Neural cell (in vitro differentiated cells): ENCODE measurements around the gene ATP10D. TPM values are rescaled to one million over a fixed set of nuclear protein-coding genes. Genes with fewer than 3 reads are reported as not detected.

Experiments
- H2AFZ ChIP-seq: fragments of 200-600, 300-800 bp; sonication (generic), shearing (Covaris generic); 2 replicates; pipeline ENCODE4 v1.6.0; 2014; ENCODE audit warnings: low read depth, mild to moderate bottlenecking, antibody characterized with exemption, low read length, moderate library complexity
- H3F3A ChIP-seq: fragments of 200-600 bp; shearing (Covaris generic); 2 replicates; pipeline ENCODE4 v1.6.1; 2016; ENCODE audit warnings: mild to moderate bottlenecking, moderate library complexity, mixed read lengths, antibody characterized with exemption, low read length; ENCODE audit not compliant: insufficient read depth, poor library complexity, severe bottlenecking
- H3K27ac ChIP-seq: fragments of 200-600, 300-800 bp; sonication (generic), shearing (Covaris generic); 2 replicates; pipeline ENCODE4 v1.5.1; 2014; ENCODE audit warnings: mild to moderate bottlenecking, low read length, moderate library complexity
- H3K27me3 ChIP-seq: fragments of 300-800, 200-600 bp; sonication (generic), shearing (Covaris generic); 2 replicates; pipeline ENCODE4 v1.6.0; 2014; ENCODE audit warnings: mild to moderate bottlenecking, low read depth, low read length, moderate library complexity; ENCODE audit not compliant: insufficient read depth
- H3K36me3 ChIP-seq: fragments of 300-800, 200-600 bp; sonication (generic), shearing (Covaris generic); 2 replicates; pipeline ENCODE4 v1.5.1; 2014; ENCODE audit warnings: mild to moderate bottlenecking, antibody characterized with exemption, low read length, moderate library complexity; ENCODE audit not compliant: insufficient read depth
- H3K4me2 ChIP-seq: fragments of 300-800, 200-600 bp; sonication (generic), shearing (Covaris generic); 2 replicates; pipeline ENCODE4 v1.6.0; 2014; ENCODE audit warnings: mild to moderate bottlenecking, low read length
- H3K4me3 ChIP-seq: fragments of 300-800, 200-600 bp; sonication (generic), shearing (Covaris generic); 2 replicates; pipeline ENCODE4 v1.5.1; 2014; ENCODE audit warnings: mild to moderate bottlenecking, low read length, moderate library complexity
- H3K79me2 ChIP-seq: fragments of 200-600 bp; shearing (Covaris generic); replicated peaks from 2 replicates; pipeline ENCODE4 v1.6.0; 2014; ENCODE audit warnings: mild to moderate bottlenecking, low read length, moderate library complexity; ENCODE audit not compliant: insufficient read depth
- H3K9ac ChIP-seq: fragments of 300-800, 200-600 bp; sonication (generic), shearing (Covaris generic); 2 replicates; pipeline ENCODE4 v1.6.1; 2016; ENCODE audit warnings: mild to moderate bottlenecking, low read length, mixed read lengths
- H3K9me2 ChIP-seq: fragments of 200-600 bp; shearing (Covaris generic); 2 replicates; pipeline ENCODE4 v1.6.1; 2016; ENCODE audit warnings: mild to moderate bottlenecking, low read length, mixed read lengths; ENCODE audit not compliant: insufficient read depth
- H3K9me3 ChIP-seq: fragments of 200-600, 300-800 bp; sonication (generic), shearing (Covaris generic); 2 replicates; pipeline ENCODE4 v1.6.1; 2016; ENCODE audit warnings: mild to moderate bottlenecking, mixed run types, low read length, moderate library complexity, mixed read lengths
- H4K20me1 ChIP-seq: fragments of 200-600 bp; shearing (Covaris generic); 2 replicates; pipeline ENCODE4 v1.6.1; 2016; ENCODE audit warnings: mild to moderate bottlenecking, mixed run types; ENCODE audit not compliant: insufficient read depth
- EP300 ChIP-seq: fragments of 450-650 bp; conservative IDR thresholded peaks from 2 replicates; pipeline ENCODE4 v1.6.1; 2014; ENCODE audit warnings: antibody characterized with exemption, mild to moderate bottlenecking, moderate library complexity; ENCODE audit not compliant: poor library complexity, severe bottlenecking
- EZH2 ChIP-seq: fragments of 200-600, 300-800 bp; shearing (Covaris generic), sonication (generic); IDR thresholded peaks from 2 replicates; pipeline ENCODE4 v1.6.1; 2014; ENCODE audit warnings: antibody characterized with exemption, low read length, borderline replicate concordance, mild to moderate bottlenecking; ENCODE audit not compliant: insufficient read depth, poor library complexity, severe bottlenecking
- MXI1 ChIP-seq: fragments of 450-650 bp; conservative IDR thresholded peaks from 2 replicates; pipeline ENCODE4 v1.6.1; 2014; ENCODE audit warnings: antibody characterized with exemption, mild to moderate bottlenecking; ENCODE audit not compliant: poor library complexity, severe bottlenecking
- POLR2AphosphoS5 ChIP-seq: IDR thresholded peaks from 2 replicates; pipeline ENCODE4 v1.6.1; 2012
- RAD21 ChIP-seq: fragments of 450-650 bp; conservative IDR thresholded peaks from 2 replicates; pipeline ENCODE4 v1.6.1; 2014; ENCODE audit warnings: antibody characterized with exemption, mild to moderate bottlenecking, moderate library complexity
- SMC3 ChIP-seq: fragments of 450-650 bp; conservative IDR thresholded peaks from 2 replicates; pipeline ENCODE4 v1.6.1; 2014; ENCODE audit warnings: antibody characterized with exemption, mild to moderate bottlenecking, moderate library complexity; ENCODE audit not compliant: poor library complexity
- TAF1 ChIP-seq: IDR thresholded peaks from 2 replicates; pipeline ENCODE4 v1.6.1; 2012; ENCODE audit warnings: low read depth
- polyA plus RNA-seq: library from polyadenylated mRNA; depleted of rRNA; stranded (reverse); fragments of >200 nt; gene quantifications from 2 replicates; pipeline ENCODE4 v1.2.3, GENCODE V29; 2014
- TF ChIP-seq, protein P1 (sequence below): fragments of 450-650 bp; IDR thresholded peaks from 2 replicates; pipeline ENCODE4 v1.5.1; 2014; ENCODE audit warnings: antibody characterized with exemption, mild to moderate bottlenecking, moderate library complexity; ENCODE audit not compliant: poor library complexity, severe bottlenecking
- TF ChIP-seq, protein P2 (sequence below): IDR thresholded peaks from 2 replicates; pipeline ENCODE4 v1.6.1; 2012; ENCODE audit warnings: borderline replicate concordance

The ATP10D gene
- polyA plus RNA-seq, 1 donor from 2014 or later, result 4.5 TPM

DNA sequence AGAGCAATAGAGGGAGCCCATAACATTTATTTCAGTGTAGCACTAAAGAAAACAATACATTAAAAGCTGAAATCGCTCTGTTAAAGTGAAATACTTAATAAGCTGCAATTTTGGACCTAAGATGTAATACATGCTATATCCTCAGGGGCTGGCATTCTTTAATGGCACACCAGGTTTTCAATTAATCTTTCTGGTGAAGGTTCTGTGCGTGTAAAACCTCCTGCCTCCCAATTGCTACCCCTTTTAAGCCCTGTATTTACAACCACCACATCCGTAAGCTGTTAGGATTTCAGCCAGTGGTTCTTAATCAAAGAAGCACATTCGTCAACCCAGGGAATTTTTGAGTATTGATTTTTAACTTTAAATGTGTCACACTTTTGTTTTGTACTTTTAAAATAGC is 14.0 kb upstream of the ATP10D start:
- H3K4me2 ChIP-seq, result no peak overlapping the region
- H3K79me2 ChIP-seq, result no peaks in the 10 kb centered on the region
- H3K27ac ChIP-seq, result no peak overlapping the region
- H3K9ac ChIP-seq, result no peak overlapping the region
- no peaks in the 10 kb centered on the region for H3K36me3 ChIP-seq
- no peaks in the 10 kb centered on the region for H3K9me2 ChIP-seq
- H4K20me1 ChIP-seq, result no peaks in the 10 kb centered on the region
- TF ChIP-seq, protein P1, sequence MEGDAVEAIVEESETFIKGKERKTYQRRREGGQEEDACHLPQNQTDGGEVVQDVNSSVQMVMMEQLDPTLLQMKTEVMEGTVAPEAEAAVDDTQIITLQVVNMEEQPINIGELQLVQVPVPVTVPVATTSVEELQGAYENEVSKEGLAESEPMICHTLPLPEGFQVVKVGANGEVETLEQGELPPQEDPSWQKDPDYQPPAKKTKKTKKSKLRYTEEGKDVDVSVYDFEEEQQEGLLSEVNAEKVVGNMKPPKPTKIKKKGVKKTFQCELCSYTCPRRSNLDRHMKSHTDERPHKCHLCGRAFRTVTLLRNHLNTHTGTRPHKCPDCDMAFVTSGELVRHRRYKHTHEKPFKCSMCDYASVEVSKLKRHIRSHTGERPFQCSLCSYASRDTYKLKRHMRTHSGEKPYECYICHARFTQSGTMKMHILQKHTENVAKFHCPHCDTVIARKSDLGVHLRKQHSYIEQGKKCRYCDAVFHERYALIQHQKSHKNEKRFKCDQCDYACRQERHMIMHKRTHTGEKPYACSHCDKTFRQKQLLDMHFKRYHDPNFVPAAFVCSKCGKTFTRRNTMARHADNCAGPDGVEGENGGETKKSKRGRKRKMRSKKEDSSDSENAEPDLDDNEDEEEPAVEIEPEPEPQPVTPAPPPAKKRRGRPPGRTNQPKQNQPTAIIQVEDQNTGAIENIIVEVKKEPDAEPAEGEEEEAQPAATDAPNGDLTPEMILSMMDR, result no peak
- H3K9me3 ChIP-seq, result no peaks in the 10 kb centered on the region
- no peaks in the 10 kb centered on the region for H3F3A ChIP-seq
- H3K27me3 ChIP-seq, result no peaks in the 10 kb centered on the region
- no peak overlapping the region for H3K4me3 ChIP-seq
- H2AFZ ChIP-seq, result no peak overlapping the region

DNA sequence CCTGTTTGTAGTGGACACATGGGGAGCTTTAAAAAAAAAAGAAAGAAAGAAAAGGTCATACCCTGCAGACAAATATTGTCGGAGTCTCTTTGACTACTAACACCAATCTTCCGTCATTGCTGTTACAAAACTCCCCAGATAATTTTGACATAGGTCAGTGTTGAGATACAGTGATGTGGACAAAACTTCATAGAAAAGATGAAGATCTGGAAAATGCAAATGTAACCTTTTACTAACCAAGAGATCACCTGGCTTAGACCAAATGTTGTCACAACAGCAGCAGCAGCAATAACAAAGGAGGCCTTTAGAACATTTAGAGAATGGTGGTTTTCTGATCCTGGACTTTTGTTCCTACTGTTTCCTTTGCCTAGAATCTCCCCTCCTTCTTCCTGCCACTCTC is 13.5 kb upstream of the ATP10D start:
- Histone ChIP-seq H4K20me1 (no peaks in the 10 kb centered on the region), H3K4me2 (no peak overlapping the region), H3K36me3 (no peaks in the 10 kb centered on the region), H3K79me2 (no peaks in the 10 kb centered on the region), H3K4me3 (no peak overlapping the region), H3F3A (no peaks in the 10 kb centered on the region), H3K27me3 (no peaks in the 10 kb centered on the region), H2AFZ (no peak overlapping the region), H3K9me3 (no peaks in the 10 kb centered on the region), H3K9me2 (no peaks in the 10 kb centered on the region), H3K9ac (no peak overlapping the region), H3K27ac (no peak overlapping the region)
- TF ChIP-seq, protein P1, result no peak
- TF ChIP-seq MXI1 (no peak), SMC3 (no peak), POLR2AphosphoS5 (no peak), TAF1 (no peak), EZH2 (no peak), EP300 (no peak), RAD21 (no peak)
- TF ChIP-seq, protein P2, sequence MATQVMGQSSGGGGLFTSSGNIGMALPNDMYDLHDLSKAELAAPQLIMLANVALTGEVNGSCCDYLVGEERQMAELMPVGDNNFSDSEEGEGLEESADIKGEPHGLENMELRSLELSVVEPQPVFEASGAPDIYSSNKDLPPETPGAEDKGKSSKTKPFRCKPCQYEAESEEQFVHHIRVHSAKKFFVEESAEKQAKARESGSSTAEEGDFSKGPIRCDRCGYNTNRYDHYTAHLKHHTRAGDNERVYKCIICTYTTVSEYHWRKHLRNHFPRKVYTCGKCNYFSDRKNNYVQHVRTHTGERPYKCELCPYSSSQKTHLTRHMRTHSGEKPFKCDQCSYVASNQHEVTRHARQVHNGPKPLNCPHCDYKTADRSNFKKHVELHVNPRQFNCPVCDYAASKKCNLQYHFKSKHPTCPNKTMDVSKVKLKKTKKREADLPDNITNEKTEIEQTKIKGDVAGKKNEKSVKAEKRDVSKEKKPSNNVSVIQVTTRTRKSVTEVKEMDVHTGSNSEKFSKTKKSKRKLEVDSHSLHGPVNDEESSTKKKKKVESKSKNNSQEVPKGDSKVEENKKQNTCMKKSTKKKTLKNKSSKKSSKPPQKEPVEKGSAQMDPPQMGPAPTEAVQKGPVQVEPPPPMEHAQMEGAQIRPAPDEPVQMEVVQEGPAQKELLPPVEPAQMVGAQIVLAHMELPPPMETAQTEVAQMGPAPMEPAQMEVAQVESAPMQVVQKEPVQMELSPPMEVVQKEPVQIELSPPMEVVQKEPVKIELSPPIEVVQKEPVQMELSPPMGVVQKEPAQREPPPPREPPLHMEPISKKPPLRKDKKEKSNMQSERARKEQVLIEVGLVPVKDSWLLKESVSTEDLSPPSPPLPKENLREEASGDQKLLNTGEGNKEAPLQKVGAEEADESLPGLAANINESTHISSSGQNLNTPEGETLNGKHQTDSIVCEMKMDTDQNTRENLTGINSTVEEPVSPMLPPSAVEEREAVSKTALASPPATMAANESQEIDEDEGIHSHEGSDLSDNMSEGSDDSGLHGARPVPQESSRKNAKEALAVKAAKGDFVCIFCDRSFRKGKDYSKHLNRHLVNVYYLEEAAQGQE, result no peak
